DOHH2 (cell line): Measurements from ENCODE around the gene ABCC11.

ENCODE experiments used
- CTCF ChIP-seq: fragments of 200-600 bp; sonication (generic); IDR thresholded peaks from one replicate; pipeline ENCODE4 v1.5.1; 2014; ENCODE audit warnings: antibody characterized with exemption, mild to moderate bottlenecking, low read depth, low read length; ENCODE audit not compliant: poor library complexity, severe bottlenecking
- EZH2phosphoT487 ChIP-seq: fragments of 200-600 bp; sonication (generic); IDR thresholded peaks from 2 replicates; pipeline ENCODE4 v1.6.1; 2017; ENCODE audit warnings: borderline replicate concordance, mild to moderate bottlenecking, antibody characterized with exemption, low read length, moderate library complexity, mixed read lengths

DNA sequence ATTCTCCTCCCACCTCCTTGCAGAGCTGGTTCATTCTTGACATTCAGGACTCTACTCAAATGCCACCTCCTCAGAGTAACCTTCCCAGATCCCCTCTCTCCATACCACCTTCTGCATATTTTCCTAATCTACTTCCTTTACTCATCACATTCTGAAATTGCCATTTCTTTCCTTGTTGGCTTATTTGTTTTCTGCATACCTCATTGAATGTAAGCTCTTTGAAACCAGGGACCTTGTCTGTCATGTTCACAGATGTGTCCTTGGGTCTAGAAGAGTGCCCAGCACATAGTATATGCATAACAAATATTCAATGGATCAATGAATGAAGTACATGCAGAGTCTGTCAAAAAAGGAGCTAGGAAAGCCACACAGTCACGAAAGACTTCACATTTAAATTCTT is 11.1 kb downstream of the ABCC11 start:
- TF ChIP-seq CTCF: no peak
- TF ChIP-seq EZH2phosphoT487: no peak
